Neural cell (in vitro differentiated cells): ENCODE results near the gene GNA12. TPM values are rescaled to one million over a fixed set of nuclear protein-coding genes. Genes with fewer than 3 reads are reported as not detected.

Experiments used
- H2AFZ ChIP-seq: fragments of 200-600, 300-800 bp; sonication (generic), shearing (Covaris generic); 2 replicates; pipeline ENCODE4 v1.6.0; 2014; ENCODE audit warnings: low read depth, mild to moderate bottlenecking, antibody characterized with exemption, low read length, moderate library complexity
- H3F3A ChIP-seq: fragments of 200-600 bp; shearing (Covaris generic); 2 replicates; pipeline ENCODE4 v1.6.1; 2016; ENCODE audit warnings: mild to moderate bottlenecking, moderate library complexity, mixed read lengths, antibody characterized with exemption, low read length; ENCODE audit not compliant: insufficient read depth, poor library complexity, severe bottlenecking
- H3K27ac ChIP-seq: fragments of 200-600, 300-800 bp; sonication (generic), shearing (Covaris generic); 2 replicates; pipeline ENCODE4 v1.5.1; 2014; ENCODE audit warnings: mild to moderate bottlenecking, low read length, moderate library complexity
- H3K27me3 ChIP-seq: fragments of 300-800, 200-600 bp; sonication (generic), shearing (Covaris generic); 2 replicates; pipeline ENCODE4 v1.6.0; 2014; ENCODE audit warnings: mild to moderate bottlenecking, low read depth, low read length, moderate library complexity; ENCODE audit not compliant: insufficient read depth
- H3K36me3 ChIP-seq: fragments of 300-800, 200-600 bp; sonication (generic), shearing (Covaris generic); 2 replicates; pipeline ENCODE4 v1.5.1; 2014; ENCODE audit warnings: mild to moderate bottlenecking, antibody characterized with exemption, low read length, moderate library complexity; ENCODE audit not compliant: insufficient read depth
- H3K4me2 ChIP-seq: fragments of 300-800, 200-600 bp; sonication (generic), shearing (Covaris generic); 2 replicates; pipeline ENCODE4 v1.6.0; 2014; ENCODE audit warnings: mild to moderate bottlenecking, low read length
- H3K4me3 ChIP-seq: fragments of 300-800, 200-600 bp; sonication (generic), shearing (Covaris generic); 2 replicates; pipeline ENCODE4 v1.5.1; 2014; ENCODE audit warnings: mild to moderate bottlenecking, low read length, moderate library complexity
- H3K79me2 ChIP-seq: fragments of 200-600 bp; shearing (Covaris generic); replicated peaks from 2 replicates; pipeline ENCODE4 v1.6.0; 2014; ENCODE audit warnings: mild to moderate bottlenecking, low read length, moderate library complexity; ENCODE audit not compliant: insufficient read depth
- H3K9ac ChIP-seq: fragments of 300-800, 200-600 bp; sonication (generic), shearing (Covaris generic); 2 replicates; pipeline ENCODE4 v1.6.1; 2016; ENCODE audit warnings: mild to moderate bottlenecking, low read length, mixed read lengths
- H3K9me2 ChIP-seq: fragments of 200-600 bp; shearing (Covaris generic); 2 replicates; pipeline ENCODE4 v1.6.1; 2016; ENCODE audit warnings: mild to moderate bottlenecking, low read length, mixed read lengths; ENCODE audit not compliant: insufficient read depth
- H3K9me3 ChIP-seq: fragments of 200-600, 300-800 bp; sonication (generic), shearing (Covaris generic); 2 replicates; pipeline ENCODE4 v1.6.1; 2016; ENCODE audit warnings: mild to moderate bottlenecking, mixed run types, low read length, moderate library complexity, mixed read lengths
- H4K20me1 ChIP-seq: fragments of 200-600 bp; shearing (Covaris generic); 2 replicates; pipeline ENCODE4 v1.6.1; 2016; ENCODE audit warnings: mild to moderate bottlenecking, mixed run types; ENCODE audit not compliant: insufficient read depth
- EP300 ChIP-seq: fragments of 450-650 bp; conservative IDR thresholded peaks from 2 replicates; pipeline ENCODE4 v1.6.1; 2014; ENCODE audit warnings: antibody characterized with exemption, mild to moderate bottlenecking, moderate library complexity; ENCODE audit not compliant: poor library complexity, severe bottlenecking
- EZH2 ChIP-seq: fragments of 200-600, 300-800 bp; shearing (Covaris generic), sonication (generic); IDR thresholded peaks from 2 replicates; pipeline ENCODE4 v1.6.1; 2014; ENCODE audit warnings: antibody characterized with exemption, low read length, borderline replicate concordance, mild to moderate bottlenecking; ENCODE audit not compliant: insufficient read depth, poor library complexity, severe bottlenecking
- MXI1 ChIP-seq: fragments of 450-650 bp; conservative IDR thresholded peaks from 2 replicates; pipeline ENCODE4 v1.6.1; 2014; ENCODE audit warnings: antibody characterized with exemption, mild to moderate bottlenecking; ENCODE audit not compliant: poor library complexity, severe bottlenecking
- POLR2AphosphoS5 ChIP-seq: IDR thresholded peaks from 2 replicates; pipeline ENCODE4 v1.6.1; 2012
- RAD21 ChIP-seq: fragments of 450-650 bp; conservative IDR thresholded peaks from 2 replicates; pipeline ENCODE4 v1.6.1; 2014; ENCODE audit warnings: antibody characterized with exemption, mild to moderate bottlenecking, moderate library complexity
- SMC3 ChIP-seq: fragments of 450-650 bp; conservative IDR thresholded peaks from 2 replicates; pipeline ENCODE4 v1.6.1; 2014; ENCODE audit warnings: antibody characterized with exemption, mild to moderate bottlenecking, moderate library complexity; ENCODE audit not compliant: poor library complexity
- TAF1 ChIP-seq: IDR thresholded peaks from 2 replicates; pipeline ENCODE4 v1.6.1; 2012; ENCODE audit warnings: low read depth
- polyA plus RNA-seq: library from polyadenylated mRNA; depleted of rRNA; stranded (reverse); fragments of >200 nt; gene quantifications from 2 replicates; pipeline ENCODE4 v1.2.3, GENCODE V29; 2014
- TF ChIP-seq, protein P1 (sequence below): IDR thresholded peaks from 2 replicates; pipeline ENCODE4 v1.6.1; 2012; ENCODE audit warnings: borderline replicate concordance
- TF ChIP-seq, protein P2 (sequence below): fragments of 450-650 bp; IDR thresholded peaks from 2 replicates; pipeline ENCODE4 v1.5.1; 2014; ENCODE audit warnings: antibody characterized with exemption, mild to moderate bottlenecking, moderate library complexity; ENCODE audit not compliant: poor library complexity, severe bottlenecking

Gene GNA12
- polyA plus RNA-seq, 1 donor from 2014 or later: 15.5 TPM

DNA sequence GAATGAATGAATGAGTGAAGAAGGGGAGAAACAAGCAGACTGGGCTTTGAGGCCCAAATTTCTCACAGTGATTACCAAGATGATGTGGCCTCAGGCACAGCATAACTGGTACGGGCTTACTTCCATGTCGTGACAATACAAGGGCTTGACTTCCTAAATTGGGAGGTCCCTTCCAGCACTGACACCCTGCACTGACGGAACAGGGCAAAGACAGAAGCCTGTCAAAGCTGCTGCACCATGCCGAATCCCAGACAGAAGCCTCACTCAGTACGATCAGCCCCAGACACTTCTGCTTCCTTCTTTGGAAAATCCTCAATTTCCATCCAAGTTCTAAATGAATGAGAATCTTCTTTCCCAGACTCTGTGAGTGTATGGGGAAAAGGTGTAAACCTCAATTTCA, 51.9 kb downstream of the GNA12 start:
- H3K9me3 ChIP-seq: no peaks in the 10 kb centered on the region
- H3K27ac ChIP-seq: peak overlapping the region; percentile 97
- no peaks in the 10 kb centered on the region for H4K20me1 ChIP-seq
- H3K4me2 ChIP-seq: peak overlapping the region; percentile 62
- no peaks in the 10 kb centered on the region for H3K27me3 ChIP-seq
- peak overlapping the region; percentile 53 for H3K4me3 ChIP-seq
- TF ChIP-seq RAD21: no peak
- TF ChIP-seq, protein P1, sequence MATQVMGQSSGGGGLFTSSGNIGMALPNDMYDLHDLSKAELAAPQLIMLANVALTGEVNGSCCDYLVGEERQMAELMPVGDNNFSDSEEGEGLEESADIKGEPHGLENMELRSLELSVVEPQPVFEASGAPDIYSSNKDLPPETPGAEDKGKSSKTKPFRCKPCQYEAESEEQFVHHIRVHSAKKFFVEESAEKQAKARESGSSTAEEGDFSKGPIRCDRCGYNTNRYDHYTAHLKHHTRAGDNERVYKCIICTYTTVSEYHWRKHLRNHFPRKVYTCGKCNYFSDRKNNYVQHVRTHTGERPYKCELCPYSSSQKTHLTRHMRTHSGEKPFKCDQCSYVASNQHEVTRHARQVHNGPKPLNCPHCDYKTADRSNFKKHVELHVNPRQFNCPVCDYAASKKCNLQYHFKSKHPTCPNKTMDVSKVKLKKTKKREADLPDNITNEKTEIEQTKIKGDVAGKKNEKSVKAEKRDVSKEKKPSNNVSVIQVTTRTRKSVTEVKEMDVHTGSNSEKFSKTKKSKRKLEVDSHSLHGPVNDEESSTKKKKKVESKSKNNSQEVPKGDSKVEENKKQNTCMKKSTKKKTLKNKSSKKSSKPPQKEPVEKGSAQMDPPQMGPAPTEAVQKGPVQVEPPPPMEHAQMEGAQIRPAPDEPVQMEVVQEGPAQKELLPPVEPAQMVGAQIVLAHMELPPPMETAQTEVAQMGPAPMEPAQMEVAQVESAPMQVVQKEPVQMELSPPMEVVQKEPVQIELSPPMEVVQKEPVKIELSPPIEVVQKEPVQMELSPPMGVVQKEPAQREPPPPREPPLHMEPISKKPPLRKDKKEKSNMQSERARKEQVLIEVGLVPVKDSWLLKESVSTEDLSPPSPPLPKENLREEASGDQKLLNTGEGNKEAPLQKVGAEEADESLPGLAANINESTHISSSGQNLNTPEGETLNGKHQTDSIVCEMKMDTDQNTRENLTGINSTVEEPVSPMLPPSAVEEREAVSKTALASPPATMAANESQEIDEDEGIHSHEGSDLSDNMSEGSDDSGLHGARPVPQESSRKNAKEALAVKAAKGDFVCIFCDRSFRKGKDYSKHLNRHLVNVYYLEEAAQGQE: no peak
- no peak for TF ChIP-seq MXI1
- no peak for TF ChIP-seq SMC3
- TF ChIP-seq EZH2: no peak
- no peak for TF ChIP-seq EP300
- TF ChIP-seq POLR2AphosphoS5: no peak
- no peak for TF ChIP-seq TAF1
- TF ChIP-seq, protein P2, sequence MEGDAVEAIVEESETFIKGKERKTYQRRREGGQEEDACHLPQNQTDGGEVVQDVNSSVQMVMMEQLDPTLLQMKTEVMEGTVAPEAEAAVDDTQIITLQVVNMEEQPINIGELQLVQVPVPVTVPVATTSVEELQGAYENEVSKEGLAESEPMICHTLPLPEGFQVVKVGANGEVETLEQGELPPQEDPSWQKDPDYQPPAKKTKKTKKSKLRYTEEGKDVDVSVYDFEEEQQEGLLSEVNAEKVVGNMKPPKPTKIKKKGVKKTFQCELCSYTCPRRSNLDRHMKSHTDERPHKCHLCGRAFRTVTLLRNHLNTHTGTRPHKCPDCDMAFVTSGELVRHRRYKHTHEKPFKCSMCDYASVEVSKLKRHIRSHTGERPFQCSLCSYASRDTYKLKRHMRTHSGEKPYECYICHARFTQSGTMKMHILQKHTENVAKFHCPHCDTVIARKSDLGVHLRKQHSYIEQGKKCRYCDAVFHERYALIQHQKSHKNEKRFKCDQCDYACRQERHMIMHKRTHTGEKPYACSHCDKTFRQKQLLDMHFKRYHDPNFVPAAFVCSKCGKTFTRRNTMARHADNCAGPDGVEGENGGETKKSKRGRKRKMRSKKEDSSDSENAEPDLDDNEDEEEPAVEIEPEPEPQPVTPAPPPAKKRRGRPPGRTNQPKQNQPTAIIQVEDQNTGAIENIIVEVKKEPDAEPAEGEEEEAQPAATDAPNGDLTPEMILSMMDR: no peak
- H3K79me2 ChIP-seq: peaks cover 7% of the 10 kb centered on the region
- H3K36me3 ChIP-seq: peaks cover 17% of the 10 kb centered on the region
- H2AFZ ChIP-seq: no peak overlapping the region
- no peaks in the 10 kb centered on the region for H3K9me2 ChIP-seq
- peak overlapping the region; percentile 72 for H3K9ac ChIP-seq
- H3F3A ChIP-seq: no peaks in the 10 kb centered on the region

DNA sequence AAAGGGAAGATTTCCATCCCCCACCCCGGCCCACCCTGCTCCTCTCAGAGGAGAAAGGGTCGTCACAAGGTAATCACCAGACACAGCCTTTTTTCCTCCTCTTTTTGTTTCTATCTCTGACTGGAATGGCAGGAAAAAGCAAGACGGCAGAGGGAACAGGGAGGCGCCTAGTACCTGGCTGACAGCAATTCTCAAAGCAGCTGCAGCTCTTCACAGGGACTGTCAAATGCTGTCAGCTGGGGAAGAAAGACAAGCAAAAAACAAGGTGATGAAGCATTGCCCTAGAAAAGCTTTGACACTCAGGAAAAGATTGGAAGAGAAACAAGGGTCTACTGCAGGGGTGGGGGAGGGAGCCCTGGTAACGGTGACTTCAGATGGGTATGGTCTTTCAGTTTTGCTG, 52.7 kb downstream of the GNA12 start:
- Histone ChIP-seq H3K79me2 (peaks cover 3% of the 10 kb centered on the region), H3K9ac (peak overlapping the region; percentile 72), H3K9me2 (no peaks in the 10 kb centered on the region), H3F3A (no peaks in the 10 kb centered on the region), H3K4me3 (peak overlapping the region; percentile 53), H3K27me3 (no peaks in the 10 kb centered on the region), H3K4me2 (peak overlapping the region; percentile 62), H2AFZ (no peak overlapping the region), H3K9me3 (no peaks in the 10 kb centered on the region), H3K27ac (peak overlapping the region; percentile 97), H4K20me1 (no peaks in the 10 kb centered on the region), H3K36me3 (peaks cover 17% of the 10 kb centered on the region)
- no peak for TF ChIP-seq EZH2
- no peak for TF ChIP-seq TAF1
- peak; percentile 97 for TF ChIP-seq EP300
- TF ChIP-seq, protein P1: peak; percentile 91
- TF ChIP-seq POLR2AphosphoS5: peak; percentile 80
- peak; percentile 41 for TF ChIP-seq SMC3
- peak; percentile 56 for TF ChIP-seq RAD21
- TF ChIP-seq MXI1: no peak
